ENCODE results near the gene ZNF239. TPM values are rescaled to one million over a fixed set of nuclear protein-coding genes. Genes with fewer than 3 reads are reported as not detected.
A peak's percentile ranks its signal among the peaks of the same experiment; 100 is the strongest.
"Not testable (repeated sequence)": the region's sequence is repeated elsewhere in the genome, so short reads cannot be mapped to it uniquely, and the experiment has no call there.

ZNF239 gene
- 0.51 and 0.84 TPM in 2 replicates for total RNA-seq

- peak; percentile 62 for DNase-seq
These were observed at the start of gene ZNF239 for GRCh38 chr10:43574001-43574892. TSS of gene ZNF239 (minus strand) at chr10:43574616. CDS start at chr10:43558079, 16,537 bp downstream.

DNA sequence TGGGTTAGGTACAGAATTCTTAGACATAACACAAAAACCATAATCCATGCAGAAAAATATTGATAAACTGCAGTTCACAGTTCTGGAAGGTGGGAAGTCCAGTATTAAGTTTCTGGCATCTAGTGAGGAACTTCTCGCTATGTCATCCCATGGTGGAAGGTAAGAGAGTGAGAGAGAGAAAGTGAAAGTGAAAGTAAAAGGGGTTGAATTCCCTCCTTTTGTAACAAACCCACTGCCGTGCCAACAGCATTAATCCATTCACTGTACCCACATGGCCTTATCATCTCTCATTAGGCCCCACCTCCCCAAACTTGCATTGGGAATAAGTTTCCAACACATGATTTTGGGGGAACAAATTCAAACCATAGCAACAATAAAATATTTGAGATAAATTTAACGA lies 48.9 kb upstream of the ZNF239 start:
- DNase-seq: peak; percentile 14

DNA sequence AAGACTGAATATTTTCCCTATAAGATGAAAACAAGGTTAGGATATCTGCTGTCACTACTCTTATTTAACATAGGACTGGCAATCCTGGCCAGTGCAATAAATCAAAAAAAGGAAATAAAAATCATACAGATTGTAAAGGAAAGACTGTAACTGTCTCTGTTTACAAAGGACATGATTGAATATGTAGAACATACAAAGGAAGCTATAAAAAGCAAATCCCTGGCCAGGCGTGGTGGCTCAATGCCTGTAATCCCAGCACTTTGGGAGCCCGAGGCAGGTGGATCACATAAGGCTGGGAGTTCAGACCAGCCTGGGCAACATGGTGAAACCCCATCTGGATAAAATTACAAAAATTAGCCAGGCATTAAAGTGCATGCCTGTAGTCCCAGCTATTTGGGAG lies 47.6 kb upstream of the ZNF239 start:
- no peak for DNase-seq

DNA sequence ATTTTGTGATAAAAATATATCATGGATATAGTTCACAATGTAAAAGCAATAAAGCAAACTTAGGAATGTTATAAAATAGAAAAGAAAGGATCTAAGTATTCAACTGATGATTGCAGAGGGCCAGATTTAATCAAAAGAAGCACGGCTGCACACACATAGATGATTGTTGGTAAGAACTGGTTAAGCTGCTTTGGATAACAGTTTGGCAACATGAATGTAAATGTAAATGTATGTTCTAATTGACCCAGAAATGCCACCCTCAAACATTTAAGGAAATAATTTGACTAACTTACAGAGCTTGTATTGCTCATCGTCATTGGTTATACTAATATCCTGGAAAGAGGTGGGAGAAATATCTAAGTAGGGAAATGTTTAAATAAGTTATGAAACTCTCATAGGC lies 45.0 kb upstream of the ZNF239 start:
- DNase-seq: no peak

- DNase-seq: no peak
These were observed 42.4 kb upstream of the ZNF239 start for GRCh38 chr10:43616697-43617370.

- no peak for DNase-seq
These were observed 36.2 kb upstream of the ZNF239 start for GRCh38 chr10:43610636-43611035.

DNA sequence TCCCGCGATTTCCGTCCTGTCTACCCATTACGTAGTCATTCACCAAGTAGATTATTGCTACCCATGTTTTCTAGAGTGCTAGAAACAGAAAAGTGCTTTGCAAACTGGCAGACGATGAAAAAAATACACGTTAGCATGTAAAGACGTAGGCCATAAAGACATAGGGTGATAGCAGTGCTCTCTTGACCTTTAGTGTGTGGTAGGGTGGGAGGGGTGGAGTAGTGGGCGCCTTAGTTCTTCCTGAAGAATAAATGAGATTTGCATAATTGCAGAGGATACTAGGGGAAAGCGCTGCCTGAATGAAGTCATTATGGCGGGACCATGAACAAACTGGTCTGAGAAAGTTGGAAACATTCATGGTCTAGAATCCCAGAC lies 32.8 kb upstream of the ZNF239 start:
- no peak for DNase-seq

DNA sequence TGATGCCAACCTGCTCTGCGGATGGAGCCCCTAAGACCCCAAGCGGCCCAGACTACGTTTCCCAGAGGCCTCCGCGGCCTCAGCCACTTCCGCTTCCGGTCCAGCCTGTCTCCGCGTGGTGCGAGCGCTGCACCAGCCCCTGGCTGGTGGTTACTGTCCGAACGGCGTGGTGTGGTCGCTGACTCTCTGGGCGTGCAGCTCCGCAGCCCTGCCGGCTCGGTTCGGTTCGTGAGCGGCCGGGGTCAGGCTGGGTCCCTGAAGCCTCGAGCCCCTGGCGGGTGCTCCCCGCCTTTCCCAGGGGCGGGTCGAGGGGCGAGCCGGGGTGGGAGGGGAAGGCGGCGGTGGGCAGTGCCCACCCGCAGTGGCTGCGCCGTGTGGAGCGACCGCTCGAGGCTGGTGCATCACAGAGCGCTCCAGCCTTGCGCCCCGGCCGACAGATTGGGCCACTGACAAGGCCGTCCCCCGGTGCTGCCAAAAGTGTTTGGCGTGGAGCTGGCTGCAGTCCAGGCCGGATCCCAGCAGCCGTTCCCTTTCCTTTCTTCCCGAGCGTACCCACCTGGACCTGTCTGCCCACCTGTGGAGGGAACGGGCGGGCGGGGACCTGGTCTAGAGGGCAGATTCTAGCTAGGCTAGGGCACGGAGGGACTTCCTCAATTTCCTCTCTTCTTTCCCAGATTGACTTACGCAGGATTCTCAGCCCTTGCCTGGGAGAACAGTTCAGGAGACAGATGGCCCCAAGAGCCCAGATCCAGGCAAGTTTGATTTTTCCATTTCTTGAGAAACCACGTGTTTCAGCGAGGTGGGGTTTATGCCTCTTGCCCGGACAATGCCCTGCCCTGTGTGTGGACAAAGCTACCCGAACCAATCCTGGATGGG lies 32.1 kb upstream of the ZNF239 start, which contains the start of gene ZNF485:
ZNF485 (plus strand) TSS at position 116 of the 876 bp plus-strand sequence; CDS start at position 729, 613 bp downstream.
- DNase-seq: peak; percentile 72

- no peak for DNase-seq
These were observed 31.5 kb upstream of the ZNF239 start for GRCh38 chr10:43605850-43606322.

GRCh38 chr10:43601576-43601975 lies 27.2 kb upstream of the ZNF239 start:
- DNase-seq: not testable (repeated sequence)

DNA sequence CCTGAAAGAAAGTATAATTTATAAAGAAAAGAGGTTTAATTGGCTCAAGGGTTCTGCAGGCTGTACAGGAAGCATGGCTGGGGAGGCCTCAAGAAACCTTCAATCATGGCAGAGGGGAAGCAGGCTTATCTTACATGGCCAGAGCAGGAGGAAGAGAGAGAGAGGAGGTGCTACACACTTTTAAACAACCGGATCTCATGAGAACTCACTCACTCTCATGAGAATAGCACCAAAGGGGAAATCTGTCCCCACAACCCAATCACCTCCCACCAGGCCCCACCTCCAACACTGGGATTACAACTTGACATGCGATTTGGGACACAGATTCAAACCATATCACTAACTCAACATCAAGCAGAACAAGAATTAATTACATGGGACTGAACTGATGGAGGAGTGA lies 24.9 kb upstream of the ZNF239 start:
- no peak for DNase-seq

DNA sequence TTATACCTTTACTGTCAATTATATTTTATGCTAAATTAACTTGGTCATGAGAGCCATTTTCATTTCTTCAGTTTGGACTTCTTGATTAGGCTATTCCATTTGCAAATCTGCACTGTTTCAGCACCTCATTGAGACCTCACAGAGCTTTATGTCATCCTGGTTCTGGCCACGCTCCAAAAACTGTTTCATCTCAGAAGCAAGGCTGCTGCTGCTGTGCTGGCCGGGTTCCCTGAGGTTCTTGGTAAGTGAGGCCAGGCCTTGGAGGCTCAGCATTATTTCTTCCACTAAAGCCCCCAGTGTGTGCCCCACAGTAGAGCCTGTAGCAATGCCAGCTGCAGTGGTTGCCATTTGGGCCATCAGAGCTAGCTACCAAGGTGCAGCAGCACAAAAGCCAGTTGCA lies 24.0 kb upstream of the ZNF239 start:
- no peak for DNase-seq

DNA sequence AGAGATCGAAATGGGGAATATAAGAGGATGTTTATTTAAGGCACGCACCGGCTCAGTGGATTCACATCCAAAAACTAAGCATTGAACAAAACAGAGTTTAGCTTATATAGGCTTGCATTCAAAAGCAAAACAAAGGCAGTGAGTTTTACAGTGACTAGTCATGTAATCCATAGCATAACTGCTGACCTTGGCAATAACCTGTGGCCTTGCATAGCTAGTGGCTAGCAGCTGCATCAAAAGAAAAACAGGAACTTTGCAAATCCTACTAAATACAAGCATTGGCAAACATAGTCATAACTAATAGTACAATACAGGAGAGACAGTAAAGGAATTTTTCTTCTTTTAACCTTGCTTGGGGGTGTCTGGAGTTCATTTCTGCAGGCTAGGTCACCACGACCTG lies 22.1 kb upstream of the ZNF239 start:
- DNase-seq: no peak

DNA sequence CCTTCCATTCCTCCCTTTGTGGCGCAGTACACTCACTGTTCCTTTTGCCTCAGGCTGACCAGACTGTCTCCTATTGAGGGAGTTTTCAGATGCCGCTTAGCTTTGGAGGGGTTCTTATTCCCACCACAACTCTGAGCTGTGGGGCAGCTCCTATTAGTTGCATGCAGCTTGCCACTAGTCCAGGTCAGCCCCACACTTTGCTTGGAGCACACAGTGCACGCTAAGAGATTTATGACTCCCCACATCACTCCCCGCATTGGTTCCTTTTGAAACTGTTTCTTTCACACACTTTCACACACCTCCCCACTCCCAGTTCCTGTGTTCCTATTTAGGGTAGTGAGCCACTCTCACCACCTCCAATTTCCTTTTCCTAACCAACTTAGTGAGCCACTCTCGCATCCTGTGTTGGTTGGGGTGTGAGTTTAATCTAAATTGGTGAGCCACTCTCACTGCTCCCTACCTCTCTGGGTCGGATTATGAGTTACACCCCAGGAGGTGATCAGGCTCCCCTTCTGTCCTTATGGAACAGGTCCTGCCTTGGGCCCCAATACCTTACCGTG lies 21.4 kb upstream of the ZNF239 start:
- DNase-seq: peak; percentile 4

DNA sequence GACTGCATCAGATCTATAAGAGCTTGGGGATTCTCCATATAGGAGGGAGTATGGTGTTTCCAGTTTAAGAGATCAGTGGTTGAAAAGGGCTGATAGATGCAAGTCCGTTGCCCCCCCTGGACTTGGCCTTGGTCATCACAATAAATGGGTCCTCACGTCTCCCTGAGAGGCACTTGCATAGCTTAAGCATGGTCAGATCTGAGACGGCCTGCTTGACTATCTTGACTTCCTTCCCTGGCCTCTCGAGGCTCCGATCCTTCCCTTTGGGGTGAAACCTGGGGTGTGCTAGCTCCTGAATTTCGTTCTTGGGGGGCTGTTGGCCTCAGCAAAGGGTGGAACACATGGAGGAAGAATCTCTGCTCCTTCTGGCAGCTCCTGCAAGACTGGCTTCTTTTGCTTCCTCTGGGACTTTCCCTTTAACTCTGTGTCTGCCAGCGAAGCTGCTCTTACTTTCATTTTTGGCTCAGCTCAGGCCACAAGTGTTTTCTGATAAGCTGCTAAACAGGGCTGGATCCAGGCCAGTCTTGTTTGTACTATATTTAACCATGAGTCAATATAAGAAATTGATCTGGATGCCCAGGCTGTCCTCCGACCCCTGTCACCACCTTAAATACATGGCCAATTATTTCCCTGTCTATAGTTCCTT lies 20.7 kb upstream of the ZNF239 start:
- peak; percentile 47 for DNase-seq

GRCh38 chr10:43591303-43591904 lies 17.0 kb upstream of the ZNF239 start:
- DNase-seq: no peak

DNA sequence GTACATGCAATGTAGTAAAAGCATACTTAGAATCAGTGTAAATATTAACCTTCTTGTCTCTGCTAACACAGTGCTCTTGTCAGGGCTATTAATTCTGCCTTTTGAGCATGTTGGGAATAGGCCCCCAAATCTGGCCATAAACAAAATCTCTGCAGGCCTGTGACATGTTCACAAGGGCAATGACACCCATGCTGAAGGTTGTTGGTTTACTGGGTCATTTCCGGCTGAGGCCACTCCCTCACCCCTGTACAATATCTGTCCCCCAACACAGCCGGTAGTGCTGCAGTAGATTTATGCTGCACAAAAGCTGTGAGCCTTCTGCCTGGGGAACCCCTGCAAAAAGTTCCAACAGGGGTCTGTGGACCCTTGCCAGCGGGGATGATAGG lies 12.3 kb upstream of the ZNF239 start:
- not testable (repeated sequence) for DNase-seq

GRCh38 chr10:43585981-43586729 lies 11.7 kb upstream of the ZNF239 start:
- no peak for DNase-seq

- no peak for DNase-seq
These were observed 10.6 kb upstream of the ZNF239 start for GRCh38 chr10:43585046-43585445.

DNA sequence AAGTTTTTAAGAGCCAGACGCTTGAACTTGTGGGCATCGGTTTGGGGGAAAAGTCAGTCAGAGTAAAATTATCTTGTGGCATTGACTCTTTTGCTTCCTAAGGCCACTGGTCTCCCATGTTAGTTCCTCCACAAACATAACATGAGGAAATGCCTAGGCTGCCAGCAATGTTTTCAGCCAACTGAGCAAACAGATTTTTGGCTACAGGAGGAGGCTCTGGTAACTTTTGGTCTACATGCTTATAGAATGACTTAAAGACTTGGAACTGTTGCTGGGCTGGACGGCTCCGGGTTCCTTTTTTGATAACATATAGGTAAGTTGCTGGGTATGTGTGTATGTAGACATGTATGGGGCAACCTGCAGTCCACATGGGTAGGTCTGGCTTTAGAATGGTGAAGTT lies 9.6 kb upstream of the ZNF239 start:
- no peak for DNase-seq

GRCh38 chr10:43576580-43576979 lies 2.2 kb upstream of the ZNF239 start:
- no peak for DNase-seq
